ENCODE results near the gene NPTXR. TPM values are rescaled to one million over a fixed set of nuclear protein-coding genes. Genes with fewer than 3 reads are reported as not detected.
"Not testable (repeated sequence)": the region's sequence is repeated elsewhere in the genome, so short reads cannot be mapped to it uniquely, and the experiment has no call there.

NPTXR gene
- total RNA-seq, 1 experiment from 2014 or later, result 12.8 TPM

GRCh38 chr22:38853883-38854282 is 10.1 kb upstream of the NPTXR start:
- intact Hi-C loops (cut with micrococcal nuclease); H3K9me2 ChIP-seq (ENCODE audit: insufficient read depth); H3K4me2 ChIP-seq (ENCODE audit: low read length); H3K27ac ChIP-seq (ENCODE audit: low read depth, low read length); H2AFZ ChIP-seq (ENCODE audit: low read depth, low read length, poor library complexity, severe bottlenecking); H3K9ac ChIP-seq (ENCODE audit: low read length); H3K79me2 ChIP-seq (ENCODE audit: insufficient read depth, low read length); H3K9me3 ChIP-seq (ENCODE audit: control insufficient read depth in 1 of 2, insufficient read depth in 1 of 2, low read depth in 1 of 2, low read length in 2 of 2); H3K27me3 ChIP-seq (ENCODE audit: insufficient read depth, low read length); DNase-seq (ENCODE audit: low read depth, low spot score); H3K36me3 ChIP-seq (ENCODE audit: control insufficient read depth in 1 of 2, insufficient read depth in 2 of 2, low read length in 2 of 2); BruUV-seq (replicated peaks); H3K4me3 ChIP-seq (replicated peaks in 1 of 2; ENCODE audit: low read depth in 1 of 2, low read length in 2 of 2); ATAC-seq; H4K20me1 ChIP-seq (ENCODE audit: insufficient read depth): not testable (repeated sequence)
- RAD21 ChIA-PET (ENCODE audit: low non-redundant PET in 1 of 2, low total read pairs in 2 of 2, uncharacterized antibody in 2 of 2, unreplicated experiment in 2 of 2), result interaction anchor here in 1 of 2 experiments (0.8 kb wide), 1 partner anchor 85 kb away, joined by 3 read pairs; no protein-coding TSS in a partner anchor
- CTCF ChIA-PET, result interaction anchor here (1.2 to 2.1 kb wide), 3 partner anchors 9 to 85 kb away, joined by 3 to 20 read pairs (median 4); no protein-coding TSS in a partner anchor
- H3K4me1 ChIP-seq (ENCODE audit: control insufficient read depth in 1 of 2, insufficient read depth in 2 of 2, low read length in 2 of 2), result peaks cover 15 to 26% of the 10 kb centered on the region in 2 experiments
- POLR2A ChIA-PET, result interaction anchor here (0.7 to 2.4 kb wide), 4 partner anchors 10 to 84 kb away, joined by 3 to 9 read pairs (median 4); partner anchors contain the start of gene NPTXR

- ChIA-PET POLR2A (interaction anchor here (0.7 to 2.4 kb wide), 4 partner anchors 9 to 83 kb away, joined by 3 to 9 read pairs (median 4); partner anchors contain the start of gene NPTXR), RAD21 (ENCODE audit: low non-redundant PET in 1 of 2, low total read pairs in 2 of 2, uncharacterized antibody in 2 of 2, unreplicated experiment in 2 of 2) (no interaction called here), CTCF (interaction anchor here (1.2 to 2.1 kb wide), 3 partner anchors 9 to 84 kb away, joined by 3 to 20 read pairs (median 4); no protein-coding TSS in a partner anchor)
- ATAC-seq, result no peak
- no peak for DNase-seq (ENCODE audit: low read depth, low spot score)
- no peak overlapping the region for H3K4me2 ChIP-seq (ENCODE audit: low read length)
- intact Hi-C loops (cut with micrococcal nuclease), result no loop called here
- H3K36me3 ChIP-seq (ENCODE audit: control insufficient read depth in 1 of 2, insufficient read depth in 2 of 2, low read length in 2 of 2), result no peaks in the 10 kb centered on the region
- H3K4me1 ChIP-seq (ENCODE audit: control insufficient read depth in 1 of 2, insufficient read depth in 2 of 2, low read length in 2 of 2), result peaks cover 15 to 26% of the 10 kb centered on the region in 2 experiments
- BruUV-seq (replicated peaks), result no TSS peak
- H3K9me3 ChIP-seq (ENCODE audit: control insufficient read depth in 1 of 2, insufficient read depth in 1 of 2, low read depth in 1 of 2, low read length in 2 of 2), result no peaks in the 10 kb centered on the region
- no peak overlapping the region for H3K27ac ChIP-seq (ENCODE audit: low read depth, low read length)
- H3K27me3 ChIP-seq (ENCODE audit: insufficient read depth, low read length), result no peaks in the 10 kb centered on the region
- no peak overlapping the region for H3K9ac ChIP-seq (ENCODE audit: low read length)
- TF ChIP-seq MAX (IDR thresholded peaks at IDR 0.05), result no peak
- TF ChIP-seq CBX3 (IDR thresholded peaks at IDR 0.05; ENCODE audit: low read depth), result no peak
- TF ChIP-seq TCF7L2 (IDR thresholded peaks at IDR 0.05; ENCODE audit: borderline replicate concordance, extremely low read depth, insufficient read depth, insufficient read length), result no peak
- TF ChIP-seq ZNF274 (IDR thresholded peaks at IDR 0.05; ENCODE audit: low read depth, low read length), result no peak
- TF ChIP-seq ZFX (IDR thresholded peaks at IDR 0.05), result no peak
- TF ChIP-seq YY1 (IDR thresholded peaks at IDR 0.05; ENCODE audit: extremely low read depth, insufficient replicate concordance, low read depth, low read length), result no peak
- H3K9me2 ChIP-seq (ENCODE audit: insufficient read depth), result no peaks in the 10 kb centered on the region
- no peaks in the 10 kb centered on the region for H4K20me1 ChIP-seq (ENCODE audit: insufficient read depth)
- H3K4me3 ChIP-seq (replicated peaks in 1 of 2; ENCODE audit: low read depth in 1 of 2, low read length in 2 of 2), result no peak overlapping the region
- H2AFZ ChIP-seq (ENCODE audit: low read depth, low read length, poor library complexity, severe bottlenecking), result no peak overlapping the region
- no peaks in the 10 kb centered on the region for H3K79me2 ChIP-seq (ENCODE audit: insufficient read depth, low read length)
Observed at GRCh38 chr22:38853196-38853651, 9.4 kb upstream of the NPTXR start.

Measured in HCT116 (cell line).